Activated naive CD4-positive, alpha-beta T cell treated with anti-CD3 and anti-CD28 coated beads, Interleukin-2, amount 10 ng/mL, durations not matched to agents 5 hours and 36 hours (primary cell): ENCODE results near the gene CPA5. TPM values are rescaled to one million over a fixed set of nuclear protein-coding genes. Genes with fewer than 3 reads are reported as not detected.

Experiments used
- total RNA-seq, 2 experiments: library from RNA; stranded (reverse); gene quantifications; one replicate each; pipeline ENCODE4 v1.2.3, GENCODE V29; 2021

Gene CPA5, protein sequence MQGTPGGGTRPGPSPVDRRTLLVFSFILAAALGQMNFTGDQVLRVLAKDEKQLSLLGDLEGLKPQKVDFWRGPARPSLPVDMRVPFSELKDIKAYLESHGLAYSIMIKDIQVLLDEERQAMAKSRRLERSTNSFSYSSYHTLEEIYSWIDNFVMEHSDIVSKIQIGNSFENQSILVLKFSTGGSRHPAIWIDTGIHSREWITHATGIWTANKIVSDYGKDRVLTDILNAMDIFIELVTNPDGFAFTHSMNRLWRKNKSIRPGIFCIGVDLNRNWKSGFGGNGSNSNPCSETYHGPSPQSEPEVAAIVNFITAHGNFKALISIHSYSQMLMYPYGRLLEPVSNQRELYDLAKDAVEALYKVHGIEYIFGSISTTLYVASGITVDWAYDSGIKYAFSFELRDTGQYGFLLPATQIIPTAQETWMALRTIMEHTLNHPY
- total RNA-seq: not detected

DNA sequence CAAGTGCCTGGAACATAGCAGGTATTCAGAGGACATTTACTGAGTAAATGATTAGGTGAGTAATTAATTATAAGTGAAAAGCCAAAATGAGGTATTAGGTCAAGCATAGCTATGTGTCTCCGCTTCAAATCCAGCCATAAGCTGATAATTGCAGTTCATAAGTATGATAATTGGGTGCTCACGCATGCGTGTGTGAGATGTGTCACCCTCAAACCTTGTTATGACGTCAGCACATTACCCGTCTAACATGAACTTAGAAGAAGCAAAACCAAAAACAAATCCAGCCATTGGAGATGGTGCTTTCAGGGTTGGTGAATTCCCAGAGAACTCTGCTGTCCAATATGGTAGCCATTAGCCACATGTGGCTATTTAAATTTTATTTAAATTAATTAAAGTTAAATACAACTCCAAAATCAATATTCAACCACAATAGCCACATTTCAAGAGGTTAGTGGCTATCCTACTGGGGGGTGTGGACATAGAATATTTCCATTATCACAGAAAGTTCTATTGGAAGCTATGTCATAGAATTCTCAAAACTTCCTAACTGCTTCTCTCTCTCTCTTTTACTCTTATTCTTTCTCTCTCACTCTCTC, at the start of gene CPA5:
CPA5 (plus strand) TSS at position 546 of the 596 bp plus-strand sequence. CDS start 1,670 bp downstream, outside the sequence.

DNA sequence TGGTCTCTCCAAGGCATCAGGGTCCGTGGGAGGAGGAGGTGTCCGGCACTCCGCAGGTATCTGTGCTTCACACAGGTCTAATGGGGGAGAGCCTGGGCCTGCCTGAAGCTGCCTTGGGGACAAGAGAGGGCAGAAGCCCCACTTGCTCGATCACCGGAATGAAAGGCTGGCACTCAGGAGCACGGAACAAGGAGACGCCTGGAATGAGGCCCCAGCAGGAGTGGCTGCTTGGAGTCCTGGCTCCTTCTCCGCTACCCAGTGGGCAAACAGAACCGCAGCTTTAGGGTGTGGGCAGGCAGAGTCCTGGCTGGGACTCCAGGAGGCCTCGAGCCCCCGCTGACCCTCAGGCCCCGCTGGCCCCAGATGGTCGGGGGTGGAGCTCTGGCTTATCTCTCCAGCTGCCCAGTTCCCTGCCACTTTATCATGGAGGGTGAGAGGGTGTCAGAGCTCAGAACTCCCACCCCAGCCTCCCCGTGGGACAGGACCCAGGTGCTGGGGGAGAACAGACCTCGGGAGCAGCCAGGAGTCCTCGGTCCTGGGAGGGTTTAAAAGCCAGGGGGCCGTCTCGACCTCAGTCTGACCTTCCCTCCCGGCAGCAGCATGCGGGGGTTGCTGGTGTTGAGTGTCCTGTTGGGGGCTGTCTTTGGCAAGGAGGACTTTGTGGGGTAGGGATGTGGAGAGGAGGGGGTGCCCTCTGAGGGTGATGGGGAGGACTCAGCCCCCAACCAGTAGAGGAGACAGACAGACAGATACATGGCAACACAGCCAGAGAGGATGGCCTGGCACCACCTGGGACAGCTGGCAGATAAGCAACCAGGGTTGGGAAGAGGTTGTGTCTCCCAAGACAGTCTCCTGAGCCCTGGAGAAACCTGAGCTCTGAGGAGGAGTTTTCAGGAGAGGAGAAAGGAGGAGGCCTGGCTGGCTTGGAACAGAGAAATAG, 35.6 kb downstream of the CPA5 start, which contains the start of gene CPA1:
CPA1 (plus strand) TSS at position 574 of the 940 bp plus-strand sequence; CDS start at position 601, 27 bp downstream.

Other genes with a start within 250 kb of the CPA5 start
- gene TMEM209, start 139.4 kb upstream of the CPA5 start, total RNA-seq: 10 to 100 TPM; 31.7 to 35.9 TPM
- gene SSMEM1, start 137.0 kb upstream of the CPA5 start, total RNA-seq: not detected
- gene CPA2, start 78.0 kb upstream of the CPA5 start, total RNA-seq: not detected
- gene CPA4, start 51.7 kb upstream of the CPA5 start, total RNA-seq: not detected
- not detected for gene CPA1, start 35.7 kb downstream of the CPA5 start, total RNA-seq
- gene CEP41, start 96.2 kb downstream of the CPA5 start, total RNA-seq: 10 to 100 TPM; 13.3 to 16.4 TPM
- 1 to 10 TPM; 1.4 to 1.8 TPM for gene MEST, start 147.3 kb downstream of the CPA5 start, total RNA-seq